T-helper 2 cell (primary cell): ENCODE data around the gene ACVRL1.

Experiments used
- DNase-seq, 5 experiments: peaks; one replicate each; pipeline versions ENCODE4 v3.0.0 to v3.0.0-alpha.2; 2012 to 2022

Gene ACVRL1

DNA sequence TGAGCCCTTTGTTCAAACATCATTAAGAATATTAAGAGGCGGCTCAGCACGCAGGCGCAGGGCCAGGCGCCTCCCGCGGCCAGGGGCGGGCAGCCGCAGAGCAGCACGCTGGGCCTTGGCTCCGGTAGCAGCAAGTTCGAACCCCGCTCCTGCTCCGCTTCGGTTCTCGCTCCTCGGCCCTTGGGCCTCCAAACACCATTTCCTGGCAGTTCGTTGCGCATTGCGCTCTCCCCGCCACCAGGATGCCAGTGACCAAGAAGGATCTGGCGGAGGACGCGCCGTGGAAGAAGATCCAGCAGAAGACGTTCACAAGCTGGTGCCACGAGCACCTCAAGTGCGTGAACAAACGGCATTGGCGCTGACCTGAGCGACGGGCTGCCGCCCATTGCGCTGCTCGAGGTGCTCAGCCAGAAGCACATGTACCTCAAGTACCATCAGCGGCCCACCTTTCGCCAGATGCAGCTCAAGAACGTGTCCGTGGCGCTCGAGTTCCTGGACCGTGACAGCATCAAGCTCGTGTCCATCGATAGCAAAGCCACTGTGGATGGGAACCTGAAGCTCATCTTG is 6.9 kb upstream of the ACVRL1 start:
- no peak for DNase-seq

DNA sequence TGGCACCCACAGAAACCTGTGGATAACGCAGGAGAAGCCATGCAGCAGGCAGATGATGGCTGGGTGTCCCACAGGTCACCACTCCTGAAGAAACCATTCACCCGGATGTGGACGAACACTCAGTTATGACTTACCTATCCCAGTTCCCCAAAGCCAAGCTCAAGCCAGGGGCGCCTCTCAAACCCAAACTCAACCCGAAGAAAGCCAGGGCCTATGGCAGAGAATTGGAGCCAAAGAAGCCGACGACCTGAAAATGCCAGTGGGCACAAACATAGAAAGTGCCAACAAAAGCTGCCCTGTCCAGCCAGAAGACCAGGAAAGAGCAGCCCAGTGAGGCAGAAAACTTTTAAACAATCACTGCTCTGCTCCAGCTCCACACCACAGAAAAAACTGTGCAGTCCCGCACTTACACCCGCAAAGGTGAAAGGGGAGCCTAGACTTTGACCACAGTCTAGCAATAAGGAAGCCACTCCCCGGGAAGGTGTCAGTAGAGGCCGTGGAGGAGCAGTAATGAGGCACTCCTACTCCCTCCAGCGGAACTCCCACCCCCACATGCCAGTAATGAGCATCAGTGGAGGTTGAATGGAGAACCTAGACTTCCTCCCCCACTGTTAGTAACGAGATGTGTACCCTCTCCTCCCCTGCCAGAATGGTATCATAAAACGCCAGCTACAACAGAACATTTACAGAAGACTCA is 6.0 kb upstream of the ACVRL1 start:
- DNase-seq: no peak

DNA sequence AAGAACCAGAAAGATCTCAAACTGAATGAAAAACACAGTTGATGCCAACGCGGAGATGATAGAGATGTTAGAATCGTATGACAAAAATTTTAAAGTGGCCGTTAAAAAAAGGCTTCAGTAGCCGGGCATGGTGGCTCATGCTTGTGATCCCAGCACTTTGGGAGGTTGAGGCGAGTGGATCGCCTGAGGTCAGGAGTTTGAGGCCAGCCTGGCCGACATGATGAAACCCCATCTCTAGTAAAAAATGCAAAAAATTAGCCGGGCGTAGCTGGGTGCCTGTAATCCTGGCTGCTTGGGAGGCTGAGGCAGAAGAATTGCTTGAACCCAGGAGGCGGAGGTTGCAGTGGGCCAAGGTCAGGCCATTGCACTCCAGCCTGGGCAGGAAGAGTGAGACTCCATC is 5.4 kb upstream of the ACVRL1 start:
- no peak for DNase-seq

DNA sequence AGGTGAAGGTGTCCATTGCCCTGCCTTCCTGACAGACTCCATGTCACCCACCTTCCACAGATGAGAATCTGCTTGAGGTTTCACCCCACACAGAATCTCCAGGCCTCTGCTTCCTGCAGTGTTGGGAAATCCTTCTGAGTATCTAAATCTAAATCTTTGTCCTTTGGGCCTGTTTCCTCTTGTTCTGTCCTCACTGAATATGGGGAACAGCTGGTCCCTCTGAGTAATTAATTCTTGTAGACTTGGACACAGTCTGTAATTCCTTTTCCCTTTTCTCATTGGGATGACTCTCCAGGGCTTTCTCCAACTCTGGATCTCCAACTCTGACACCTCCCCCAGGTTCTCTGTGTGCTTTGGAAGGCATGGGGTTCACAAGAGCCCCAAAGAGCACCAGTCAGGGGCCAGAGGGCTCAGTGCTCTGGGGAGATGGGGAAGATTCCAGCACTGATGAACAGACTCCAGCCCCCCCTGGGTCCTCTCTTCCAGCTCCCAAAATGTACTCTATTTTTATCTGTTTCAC is 2.3 kb upstream of the ACVRL1 start:
- no peak for DNase-seq

DNA sequence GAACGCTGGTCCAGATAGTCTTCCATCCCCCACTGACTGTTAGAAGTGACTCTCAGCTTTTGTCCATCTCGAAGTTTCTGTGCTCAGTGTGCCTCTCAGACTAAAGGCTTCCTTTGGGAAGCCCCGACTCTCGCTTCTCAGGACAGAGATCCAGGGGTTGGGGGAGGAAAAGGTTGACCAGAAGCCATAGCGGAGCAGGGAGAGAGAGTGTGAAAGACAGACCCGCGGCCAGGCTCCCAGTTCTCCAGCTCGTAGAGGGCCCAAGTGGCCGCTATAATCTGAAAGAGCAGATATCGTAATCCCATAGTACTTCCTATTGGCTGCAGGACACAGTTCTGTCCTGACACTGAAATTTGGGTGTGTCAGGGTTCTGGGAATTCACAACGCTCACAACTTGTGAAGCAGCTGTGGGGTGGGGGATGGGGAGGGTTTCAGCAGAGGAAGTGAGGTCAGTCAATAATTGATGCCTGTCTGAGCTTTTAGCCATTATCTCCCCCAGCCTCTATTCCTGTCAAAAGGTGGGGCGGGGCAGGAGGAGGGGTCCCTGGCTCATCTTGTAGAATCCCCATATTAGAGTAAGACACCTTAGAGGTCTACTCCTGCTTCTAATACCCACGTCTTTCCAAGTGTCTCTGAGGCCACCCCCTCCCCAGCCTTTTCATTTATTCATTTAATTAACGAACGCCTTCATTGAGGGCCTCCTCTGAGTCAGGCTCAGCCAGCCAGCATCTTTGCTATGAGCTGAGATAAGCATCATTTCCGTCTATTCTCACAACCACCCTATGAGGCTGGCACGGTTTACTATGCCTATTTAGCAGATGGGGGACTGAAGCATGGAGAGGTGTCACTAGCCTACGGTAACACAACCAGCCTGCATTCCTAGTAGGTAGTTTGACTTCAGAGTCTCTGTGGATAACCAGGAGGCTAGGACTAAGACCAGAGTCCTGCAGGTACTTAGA is 1.6 kb upstream of the ACVRL1 start:
- peak in 1 of 5 experiments; percentile 44 for DNase-seq

DNA sequence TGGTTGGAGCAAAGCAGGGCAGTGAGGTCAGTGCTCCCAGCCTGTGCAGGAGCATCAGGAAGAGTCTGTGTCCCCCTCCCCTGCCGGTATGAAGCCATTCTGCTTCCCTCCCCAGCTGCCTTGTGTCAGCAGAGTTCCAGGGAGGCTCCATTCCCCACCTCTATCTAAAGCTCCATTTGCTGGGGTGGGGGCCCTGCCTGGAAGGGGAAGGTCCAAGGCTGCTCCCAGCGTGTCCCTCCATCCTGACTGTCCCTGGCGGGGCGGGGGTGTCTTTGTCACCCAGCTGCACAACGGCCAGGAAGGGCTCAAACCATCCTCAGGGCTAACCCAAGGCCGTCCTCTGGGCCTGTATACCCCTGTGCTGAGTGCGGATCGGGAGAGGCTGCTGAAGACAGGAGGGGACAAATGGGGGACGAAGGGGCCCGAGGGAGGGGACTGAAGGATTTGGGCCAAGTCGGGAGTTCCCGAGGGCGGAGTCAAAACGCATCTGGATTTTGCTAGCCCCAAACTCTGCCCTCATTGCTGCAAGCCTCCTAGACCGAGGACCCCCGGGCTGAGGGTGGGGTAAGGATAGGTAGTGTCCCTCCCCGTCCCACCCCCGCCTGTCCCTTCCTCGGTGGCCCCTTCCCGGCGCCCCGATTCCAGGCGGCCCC is 748 bp upstream of the ACVRL1 start:
- no peak for DNase-seq

DNA sequence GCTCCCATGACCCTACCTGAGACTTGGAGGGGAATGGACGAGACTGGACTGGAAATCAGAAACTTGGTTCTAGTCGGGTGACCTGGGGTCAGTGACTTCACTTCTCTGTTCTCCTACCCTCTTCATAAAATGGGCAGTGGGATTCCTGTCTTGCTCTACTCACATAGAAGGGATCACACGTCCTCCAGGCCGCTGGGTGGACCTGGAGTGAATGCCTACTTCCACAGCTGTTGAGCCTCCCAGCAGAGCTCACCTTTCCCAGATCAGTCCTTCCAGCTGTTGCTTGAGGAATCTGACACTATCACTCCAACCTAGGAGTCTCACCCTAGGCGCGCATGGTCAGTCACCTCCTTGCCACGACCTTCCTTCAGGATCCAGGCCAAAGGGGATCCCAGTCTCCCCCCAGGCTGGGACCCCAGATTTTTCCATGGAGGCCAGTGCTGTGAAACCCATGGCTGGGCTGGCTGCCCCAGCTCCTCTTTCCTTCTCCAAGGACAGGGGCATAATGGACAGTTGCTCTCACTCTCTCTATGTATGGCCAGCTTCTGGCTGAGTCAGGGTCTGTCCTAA is 637 bp downstream of the ACVRL1 start:
- no peak for DNase-seq

DNA sequence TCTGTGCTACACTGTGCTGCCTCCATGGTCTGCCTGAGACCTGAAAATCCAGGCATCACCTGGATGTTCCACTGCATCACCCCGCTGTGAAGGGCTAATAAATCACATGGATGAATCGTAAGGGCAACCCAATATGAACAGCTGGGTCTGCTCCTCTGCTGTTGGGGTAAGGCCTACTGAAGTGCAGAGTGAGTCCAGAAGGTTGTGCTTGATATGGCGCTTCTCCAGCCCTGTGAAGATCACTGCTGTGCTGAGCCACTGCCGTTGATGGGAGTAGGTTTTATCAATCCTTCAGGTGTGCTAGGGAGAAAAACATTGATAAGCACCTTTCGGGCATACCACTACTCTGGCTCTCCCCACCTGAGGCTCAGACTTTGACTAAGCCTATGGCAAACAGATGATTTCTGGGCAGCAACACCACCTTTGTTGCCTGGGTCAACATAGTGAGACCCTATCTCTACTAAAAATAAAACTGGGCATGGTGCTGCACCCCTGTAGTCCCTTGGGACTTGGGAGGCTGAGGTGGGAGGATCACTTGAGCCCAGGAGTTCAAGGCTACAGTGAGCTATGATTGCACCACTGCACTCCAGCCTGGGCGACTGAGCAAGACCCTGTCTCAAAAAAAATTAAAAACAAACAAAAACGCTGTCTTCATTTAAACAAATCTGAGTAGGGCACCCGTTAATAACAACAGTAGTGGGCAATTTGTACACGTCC is 1.7 kb downstream of the ACVRL1 start:
- no peak for DNase-seq

DNA sequence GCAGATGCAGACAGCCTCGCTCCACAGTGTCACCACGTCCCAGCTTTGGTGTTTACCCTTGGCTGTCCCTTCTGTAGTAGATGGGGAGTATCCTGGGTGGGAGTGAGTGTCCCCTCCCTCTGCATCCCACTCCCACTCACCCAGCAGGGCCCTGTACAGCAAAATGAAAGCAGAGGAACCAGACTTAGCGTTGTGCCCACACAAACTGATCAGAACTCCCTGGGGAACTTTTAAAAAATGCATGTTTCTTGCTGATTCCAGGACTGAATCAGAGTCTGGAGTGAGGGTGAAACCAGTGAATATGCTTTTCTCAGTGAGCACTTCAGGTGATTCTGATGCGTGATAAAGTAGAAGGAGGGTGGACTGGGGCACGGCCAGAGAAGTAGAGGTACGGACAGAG is 2.9 kb downstream of the ACVRL1 start:
- no peak for DNase-seq

DNA sequence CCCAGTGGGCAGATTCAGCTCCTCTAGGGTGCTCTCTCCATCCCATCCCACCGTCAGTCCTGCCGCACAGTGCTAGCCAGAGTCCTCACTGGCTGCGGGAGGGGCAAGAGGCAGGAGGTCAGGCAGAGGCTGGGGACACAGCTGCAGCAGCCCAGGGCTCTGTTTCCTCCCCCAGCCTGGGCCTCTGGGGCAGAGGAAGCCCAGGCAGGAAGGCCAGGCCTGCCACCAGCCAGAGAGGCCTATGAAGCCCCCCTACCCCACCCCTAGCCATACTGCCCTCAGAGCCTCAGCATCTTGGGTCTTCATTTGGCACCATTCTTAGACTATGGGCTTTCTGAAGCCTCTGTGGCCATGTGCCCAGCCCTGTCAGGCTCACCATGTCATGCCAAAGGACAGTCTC is 3.4 kb downstream of the ACVRL1 start:
- no peak for DNase-seq

DNA sequence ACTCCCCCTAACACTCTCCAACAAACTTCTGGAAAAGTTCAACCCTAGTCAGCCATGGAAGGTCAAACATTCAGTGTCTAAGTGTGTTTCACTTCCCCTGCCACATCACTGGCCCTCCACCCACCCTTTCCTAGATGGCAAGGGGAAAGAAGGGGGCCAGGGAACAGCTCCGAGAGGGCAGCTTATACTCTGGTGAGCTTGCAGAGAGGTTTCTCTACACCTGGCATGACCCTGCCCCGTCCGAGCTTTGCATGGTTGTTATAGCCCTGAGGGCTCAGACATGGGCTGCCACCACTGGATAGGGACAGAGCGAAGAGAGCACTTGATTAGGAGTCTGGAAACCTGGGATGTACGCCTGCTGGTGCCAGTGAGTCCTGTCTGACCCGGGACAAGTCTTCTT is 4.0 kb downstream of the ACVRL1 start:
- DNase-seq: no peak

DNA sequence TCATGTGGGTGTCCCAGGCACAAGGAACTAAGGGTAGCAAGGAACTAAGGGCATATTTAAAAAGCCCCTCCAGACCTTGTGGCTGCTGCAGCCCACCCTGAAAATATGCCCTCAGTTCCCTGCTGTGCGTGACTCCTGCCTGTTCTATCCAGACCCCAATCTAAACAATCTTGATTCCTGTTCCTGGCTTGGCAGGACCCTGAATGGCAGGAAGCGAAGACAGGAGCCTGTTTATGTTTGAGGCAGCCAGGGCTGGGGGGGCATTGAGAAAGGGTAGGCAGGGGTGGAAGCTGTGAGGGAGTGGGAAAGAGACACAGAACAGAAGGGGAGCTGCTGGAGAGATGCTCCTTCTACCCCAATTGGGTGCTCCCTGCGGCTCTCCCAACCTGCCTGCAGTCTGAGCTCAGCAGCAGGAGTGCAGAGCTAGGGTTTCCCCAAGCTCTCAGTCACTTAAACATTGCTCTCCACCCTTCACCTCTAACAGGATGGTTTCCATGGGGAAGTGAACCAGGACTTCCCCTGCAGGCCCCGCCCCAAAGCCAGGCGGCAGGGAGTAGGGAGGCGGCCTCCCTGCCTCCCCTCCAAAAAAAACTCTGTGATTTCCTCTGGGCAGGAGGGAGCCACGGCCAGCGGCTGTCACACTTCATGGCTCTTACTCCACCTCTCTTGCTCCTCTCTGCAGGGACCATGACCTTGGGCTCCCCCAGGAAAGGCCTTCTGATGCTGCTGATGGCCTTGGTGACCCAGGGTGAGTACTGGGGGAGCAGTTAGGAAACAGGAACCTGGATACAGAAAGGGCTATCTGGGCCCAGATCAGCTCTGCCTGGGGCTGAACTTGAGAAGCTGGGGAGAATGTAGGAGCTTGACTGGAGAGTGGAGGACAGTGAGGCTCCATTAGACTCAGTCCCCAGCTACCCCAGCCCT is 4.7 kb downstream of the ACVRL1 start:
- no peak for DNase-seq

DNA sequence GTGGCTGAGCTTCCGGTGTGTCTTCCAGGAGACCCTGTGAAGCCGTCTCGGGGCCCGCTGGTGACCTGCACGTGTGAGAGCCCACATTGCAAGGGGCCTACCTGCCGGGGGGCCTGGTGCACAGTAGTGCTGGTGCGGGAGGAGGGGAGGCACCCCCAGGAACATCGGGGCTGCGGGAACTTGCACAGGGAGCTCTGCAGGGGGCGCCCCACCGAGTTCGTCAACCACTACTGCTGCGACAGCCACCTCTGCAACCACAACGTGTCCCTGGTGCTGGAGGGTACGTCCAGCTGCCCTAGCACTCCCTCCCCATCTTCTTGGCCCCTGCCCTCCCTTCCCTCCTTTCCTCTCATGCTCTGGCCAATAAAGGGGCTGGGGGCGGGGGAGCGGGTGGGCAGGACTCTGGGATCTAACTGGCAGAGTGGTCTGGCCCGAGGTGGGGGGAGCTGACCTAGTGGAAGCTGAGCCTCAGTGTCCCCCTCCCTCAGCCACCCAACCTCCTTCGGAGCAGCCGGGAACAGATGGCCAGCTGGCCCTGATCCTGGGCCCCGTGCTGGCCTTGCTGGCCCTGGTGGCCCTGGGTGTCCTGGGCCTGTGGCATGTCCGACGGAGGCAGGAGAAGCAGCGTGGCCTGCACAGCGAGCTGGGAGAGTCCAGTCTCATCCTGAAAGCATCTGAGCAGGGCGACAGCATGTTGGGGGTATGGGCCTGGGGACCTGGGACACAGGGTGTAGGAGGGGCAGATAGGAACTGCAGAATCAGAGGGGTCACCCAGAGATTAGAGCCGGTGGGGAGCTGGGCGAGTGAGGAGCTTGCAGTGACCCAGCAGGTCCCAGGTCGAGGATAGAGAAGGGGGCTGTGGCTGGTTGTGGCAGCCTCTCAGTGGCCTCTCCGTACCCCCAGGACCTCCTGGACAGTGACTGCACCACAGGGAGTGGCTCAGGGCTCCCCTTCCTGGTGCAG is 6.0 kb downstream of the ACVRL1 start:
- no peak for DNase-seq

DNA sequence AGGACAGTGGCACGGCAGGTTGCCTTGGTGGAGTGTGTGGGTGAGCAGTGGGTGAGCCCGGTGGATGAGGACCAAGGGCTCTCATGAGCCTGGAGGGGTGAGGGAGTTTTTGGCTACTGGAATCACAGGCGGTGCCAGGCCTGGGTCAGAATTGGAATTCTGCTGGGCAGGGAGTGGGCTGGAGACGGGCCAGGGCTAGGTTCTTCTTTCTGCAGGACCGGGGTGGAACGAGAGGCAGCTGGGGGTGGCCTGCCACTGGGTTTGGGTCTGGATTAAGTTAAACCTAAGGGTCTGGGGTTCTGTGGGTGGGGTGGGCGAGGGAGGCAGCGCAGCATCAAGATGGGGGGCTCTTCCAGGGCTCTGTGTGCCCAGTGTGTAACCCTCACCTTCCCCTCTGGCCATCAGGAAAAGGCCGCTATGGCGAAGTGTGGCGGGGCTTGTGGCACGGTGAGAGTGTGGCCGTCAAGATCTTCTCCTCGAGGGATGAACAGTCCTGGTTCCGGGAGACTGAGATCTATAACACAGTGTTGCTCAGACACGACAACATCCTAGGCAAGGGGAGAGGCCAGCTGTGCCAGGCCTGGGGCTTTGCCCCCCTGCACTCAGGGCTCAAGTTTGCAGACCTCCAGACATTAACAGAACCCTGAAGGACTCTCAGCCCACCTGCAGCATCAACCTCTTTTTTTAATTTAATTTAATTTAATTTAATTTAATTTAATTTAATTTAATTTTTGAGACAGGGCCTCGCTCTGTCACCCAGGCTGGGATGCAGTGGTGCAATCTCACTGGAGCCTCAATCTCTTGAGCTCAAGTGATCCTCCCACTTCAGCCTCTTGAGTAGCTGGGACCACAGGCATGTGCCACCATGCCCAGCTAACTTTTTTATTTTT is 7.0 kb downstream of the ACVRL1 start:
- no peak for DNase-seq

DNA sequence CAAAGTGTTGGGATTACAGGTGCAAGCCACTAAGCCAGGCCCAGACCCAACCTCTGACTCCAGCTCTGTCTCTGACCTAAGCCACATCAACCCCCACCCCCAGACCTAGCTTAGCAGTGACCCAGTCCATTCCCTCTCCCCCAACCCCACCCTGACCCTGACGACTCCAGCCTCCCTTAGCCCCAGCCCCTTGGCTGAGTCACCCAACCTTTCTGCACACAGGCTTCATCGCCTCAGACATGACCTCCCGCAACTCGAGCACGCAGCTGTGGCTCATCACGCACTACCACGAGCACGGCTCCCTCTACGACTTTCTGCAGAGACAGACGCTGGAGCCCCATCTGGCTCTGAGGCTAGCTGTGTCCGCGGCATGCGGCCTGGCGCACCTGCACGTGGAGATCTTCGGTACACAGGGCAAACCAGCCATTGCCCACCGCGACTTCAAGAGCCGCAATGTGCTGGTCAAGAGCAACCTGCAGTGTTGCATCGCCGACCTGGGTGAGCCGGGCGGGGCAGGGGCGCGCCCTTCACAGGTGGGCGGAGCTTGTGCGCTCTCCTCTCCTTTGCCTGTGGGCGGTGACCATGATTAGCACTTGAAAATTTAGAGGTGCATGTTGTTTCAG is 7.8 kb downstream of the ACVRL1 start:
- DNase-seq: no peak

DNA sequence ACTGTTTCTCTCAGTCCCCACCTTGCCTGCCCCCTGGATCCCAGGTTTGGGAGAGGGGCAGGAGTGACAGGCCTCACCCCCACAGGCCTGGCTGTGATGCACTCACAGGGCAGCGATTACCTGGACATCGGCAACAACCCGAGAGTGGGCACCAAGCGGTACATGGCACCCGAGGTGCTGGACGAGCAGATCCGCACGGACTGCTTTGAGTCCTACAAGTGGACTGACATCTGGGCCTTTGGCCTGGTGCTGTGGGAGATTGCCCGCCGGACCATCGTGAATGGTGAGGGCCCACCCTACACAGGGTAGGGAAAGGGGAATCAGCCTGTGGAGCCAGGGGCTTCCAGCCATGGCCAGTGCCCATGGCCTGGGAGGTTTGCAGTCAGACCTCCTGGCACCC is 8.6 kb downstream of the ACVRL1 start:
- no peak for DNase-seq

DNA sequence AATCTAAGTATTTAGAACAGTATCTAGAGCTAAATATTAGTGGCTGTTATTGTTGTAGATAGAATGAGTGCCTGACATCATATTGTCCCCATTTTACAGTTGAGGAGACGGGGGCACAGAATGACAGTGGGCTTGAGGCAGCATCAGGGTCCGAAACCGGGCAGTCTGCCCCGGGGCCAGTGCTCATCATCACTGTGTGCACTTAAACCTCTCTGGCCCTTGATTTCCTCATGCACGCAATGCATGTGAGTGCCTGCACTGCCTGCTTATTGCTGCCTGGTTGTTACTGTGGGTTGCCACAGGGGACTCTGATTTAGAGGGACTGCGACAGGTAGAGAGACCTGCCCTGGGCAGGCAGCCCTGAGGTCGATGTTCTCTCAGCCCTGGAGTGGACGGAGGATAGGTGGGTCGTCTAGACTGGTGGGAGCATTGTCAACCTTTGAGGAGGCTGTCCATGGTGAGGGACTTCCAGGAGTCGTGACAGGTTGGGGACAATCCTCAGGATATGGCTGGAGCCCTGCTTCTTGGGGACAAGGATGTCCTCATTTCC is 9.8 kb downstream of the ACVRL1 start:
- DNase-seq: no peak
